Neural progenitor cell (in vitro differentiated cells): Measurements from ENCODE around the gene USP25.

ENCODE experiments used
- EZH2 ChIP-seq: fragments of 200-600 bp; sonication (generic); IDR thresholded peaks from 2 replicates; pipeline ENCODE4 v1.6.1; 2017; ENCODE audit warnings: antibody characterized with exemption, mild to moderate bottlenecking, moderate library complexity
- EZH2phosphoT487 ChIP-seq: fragments of 200-600 bp; sonication (generic); IDR thresholded peaks from 2 replicates; pipeline ENCODE4 v1.6.1; 2017; ENCODE audit warnings: antibody characterized with exemption
- TF ChIP-seq, protein P1 (sequence below): fragments of 200-600 bp; sonication (generic); IDR thresholded peaks from 2 replicates; pipeline ENCODE4 v1.5.1; 2017; ENCODE audit warnings: antibody characterized with exemption, mild to moderate bottlenecking

DNA sequence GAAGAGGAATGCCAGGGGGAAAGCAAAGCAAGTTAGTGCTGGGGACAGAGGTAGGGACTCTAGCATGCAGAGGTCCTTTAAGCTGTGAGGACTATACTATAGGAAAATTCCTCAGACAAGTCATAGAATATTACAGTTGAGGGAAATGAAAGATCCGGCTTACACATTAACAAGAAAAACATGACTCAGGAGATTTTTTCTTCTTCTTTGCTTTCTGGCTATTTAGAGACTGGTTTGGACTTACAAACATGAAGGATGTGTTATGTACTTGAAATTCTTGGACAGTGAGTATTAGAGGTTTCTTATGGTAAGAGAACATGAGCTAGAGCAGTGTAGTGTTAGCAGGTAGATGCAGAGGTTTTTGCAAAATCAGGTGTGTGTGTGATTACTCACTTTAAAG is 24.9 kb downstream of the USP25 start:
- TF ChIP-seq, protein P1, sequence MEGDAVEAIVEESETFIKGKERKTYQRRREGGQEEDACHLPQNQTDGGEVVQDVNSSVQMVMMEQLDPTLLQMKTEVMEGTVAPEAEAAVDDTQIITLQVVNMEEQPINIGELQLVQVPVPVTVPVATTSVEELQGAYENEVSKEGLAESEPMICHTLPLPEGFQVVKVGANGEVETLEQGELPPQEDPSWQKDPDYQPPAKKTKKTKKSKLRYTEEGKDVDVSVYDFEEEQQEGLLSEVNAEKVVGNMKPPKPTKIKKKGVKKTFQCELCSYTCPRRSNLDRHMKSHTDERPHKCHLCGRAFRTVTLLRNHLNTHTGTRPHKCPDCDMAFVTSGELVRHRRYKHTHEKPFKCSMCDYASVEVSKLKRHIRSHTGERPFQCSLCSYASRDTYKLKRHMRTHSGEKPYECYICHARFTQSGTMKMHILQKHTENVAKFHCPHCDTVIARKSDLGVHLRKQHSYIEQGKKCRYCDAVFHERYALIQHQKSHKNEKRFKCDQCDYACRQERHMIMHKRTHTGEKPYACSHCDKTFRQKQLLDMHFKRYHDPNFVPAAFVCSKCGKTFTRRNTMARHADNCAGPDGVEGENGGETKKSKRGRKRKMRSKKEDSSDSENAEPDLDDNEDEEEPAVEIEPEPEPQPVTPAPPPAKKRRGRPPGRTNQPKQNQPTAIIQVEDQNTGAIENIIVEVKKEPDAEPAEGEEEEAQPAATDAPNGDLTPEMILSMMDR: no peak
- TF ChIP-seq EZH2: no peak
- no peak for TF ChIP-seq EZH2phosphoT487
